IPS DF 6.9 (cell line): ENCODE measurements around the gene COQ7.

Source experiments
- DNase-seq: peaks from one replicate; pipeline ENCODE4 v3.0.0-alpha.2; 2013; ENCODE audit warnings: low read depth, low spot score
- H3K27ac ChIP-seq: one replicate; pipeline ENCODE4 v1.5.1; 2013; ENCODE audit warnings: low read length, control low read depth
- H3K27me3 ChIP-seq: 2 replicates; pipeline ENCODE4 v1.6.1; 2013; ENCODE audit warnings: mild to moderate bottlenecking, low read length; ENCODE audit not compliant: control insufficient read depth, insufficient read depth
- H3K36me3 ChIP-seq: 2 replicates; pipeline ENCODE4 v1.6.1; 2013; ENCODE audit warnings: low read length; ENCODE audit not compliant: control insufficient read depth, insufficient read depth
- H3K4me1 ChIP-seq: 2 replicates; pipeline ENCODE4 v1.6.1; 2013; ENCODE audit warnings: low read length; ENCODE audit not compliant: control insufficient read depth, insufficient read depth
- H3K4me3 ChIP-seq: 2 replicates; pipeline ENCODE4 v1.5.1; 2013; ENCODE audit warnings: mild to moderate bottlenecking, low read length
- H3K9me3 ChIP-seq: 2 replicates; pipeline ENCODE4 v1.6.1; 2013; ENCODE audit warnings: low read length, inconsistent platforms; ENCODE audit not compliant: control insufficient read depth, insufficient read depth
- whole genome bisulfite sequencing: extraction: QIAGEN DNeasy Blood & Tissue Kit; methylation state at CpG from one replicate; pipeline ENCODE4 v1.1.7; 2013; ENCODE audit warnings: mixed read lengths, missing lambda C conversion rate; ENCODE audit not compliant: insufficient read length, insufficient coverage; 5-methylcytosine and 5-hydroxymethylcytosine counted together

The COQ7 gene

DNA sequence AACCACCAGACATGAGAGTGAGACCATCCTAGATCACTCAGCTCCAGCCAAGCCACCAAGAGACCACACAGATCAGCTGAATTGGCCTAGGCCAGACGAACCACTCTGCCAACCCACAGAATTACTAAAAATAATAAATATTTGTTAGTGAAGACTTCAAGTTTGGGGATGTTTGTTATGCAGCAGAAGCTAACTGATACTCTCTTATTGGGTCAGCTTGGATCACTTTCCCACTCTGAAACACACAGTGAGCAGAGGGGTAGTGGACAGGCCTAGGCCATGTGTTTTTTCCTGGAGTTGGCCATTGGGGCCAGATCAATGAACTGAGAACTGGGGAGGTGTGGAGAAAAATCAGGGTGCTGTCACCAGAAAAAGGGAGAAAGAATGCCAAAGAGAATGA lies 30.8 kb downstream of the COQ7 start:
- no peaks in the 10 kb centered on the region; the same call in 1 of the 2 replicates for H3K4me1 ChIP-seq
- no peak for DNase-seq
- H3K27me3 ChIP-seq, result no peaks in the 10 kb centered on the region
- no peaks in the 10 kb centered on the region; the same call in 1 of the 2 replicates for H3K9me3 ChIP-seq
- H3K27ac ChIP-seq, result no peak overlapping the region
- H3K36me3 ChIP-seq, result no peaks in the 10 kb centered on the region
- no CpG with 5 or more reads among the region's 1 CpG for WGBS
- no peak overlapping the region for H3K4me3 ChIP-seq

DNA sequence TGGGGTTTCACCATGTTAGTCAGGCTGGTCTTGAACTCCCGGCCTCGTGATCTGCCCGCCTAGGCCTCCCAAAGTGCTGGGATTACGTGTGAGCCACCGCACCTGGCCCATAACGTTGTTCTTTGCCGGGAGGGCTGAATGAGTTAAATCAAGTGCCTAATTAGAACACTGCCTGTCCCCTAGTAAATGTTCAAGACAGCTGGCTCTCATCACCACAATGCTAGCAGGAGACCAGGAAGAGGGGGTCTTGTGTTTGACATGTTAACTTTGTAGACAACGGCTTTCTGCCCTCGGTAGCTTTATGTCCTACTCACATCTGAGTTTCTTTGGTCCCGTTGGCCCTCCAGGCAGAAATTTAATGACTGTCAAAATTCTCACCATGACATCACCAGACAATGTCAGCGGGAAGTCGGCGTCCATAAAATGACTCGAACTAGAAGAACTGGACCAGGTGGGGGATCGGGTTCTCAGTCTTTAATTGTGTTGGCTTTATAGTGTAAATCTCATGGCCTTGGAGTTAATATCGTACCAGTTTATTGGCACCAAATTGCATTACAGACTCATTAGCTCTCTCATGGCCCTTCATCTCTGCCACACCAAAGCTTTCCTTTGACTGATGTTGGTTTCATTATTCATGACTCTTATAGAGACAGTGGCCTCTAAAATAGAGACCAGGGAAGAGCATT lies 34.9 kb downstream of the COQ7 start:
- Histone ChIP-seq H3K27ac (no peak overlapping the region), H3K27me3 (no peaks in the 10 kb centered on the region), H3K9me3 (no peaks in the 10 kb centered on the region; the same call in 1 of the 2 replicates), H3K36me3 (no peaks in the 10 kb centered on the region), H3K4me3 (no peak overlapping the region), H3K4me1 (no peaks in the 10 kb centered on the region)
- no CpG with 5 or more reads among the region's 16 CpGs for WGBS
- DNase-seq, result no peak

GRCh38 chr16:19104607-19105006 lies 37.2 kb downstream of the COQ7 start:
- WGBS, result no CpG with 5 or more reads among the region's 5 CpGs
- H3K27ac ChIP-seq, result no peak overlapping the region

DNA sequence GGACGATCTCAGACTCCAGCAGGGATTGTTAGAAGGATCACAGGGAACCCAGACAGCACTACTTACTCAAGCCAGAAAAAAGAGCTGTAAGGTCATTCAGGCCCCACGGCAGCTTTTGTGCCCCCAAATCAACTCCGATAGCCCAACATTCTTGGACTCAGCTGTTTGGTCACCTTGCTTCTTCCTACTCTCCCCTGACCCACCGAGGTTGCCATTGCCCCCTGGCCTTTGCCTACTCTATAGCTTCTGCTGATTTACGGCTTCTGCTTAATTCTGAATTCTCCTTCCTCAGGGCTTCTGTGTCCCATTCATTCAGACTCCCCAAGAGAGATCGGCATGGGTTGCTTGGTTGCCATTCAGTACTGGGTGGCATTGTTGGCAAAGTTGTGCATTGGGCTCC lies 37.7 kb downstream of the COQ7 start:
- Histone ChIP-seq H3K4me1 (no peaks in the 10 kb centered on the region), H3K36me3 (no peaks in the 10 kb centered on the region), H3K27ac (no peak overlapping the region), H3K9me3 (no peaks in the 10 kb centered on the region), H3K4me3 (no peak overlapping the region), H3K27me3 (no peaks in the 10 kb centered on the region)
- no CpG with 5 or more reads among the region's 6 CpGs for WGBS
- no peak for DNase-seq

More at GRCh38 chr16:19104607-19105006, 37.2 kb downstream of the COQ7 start:
- H3K36me3 ChIP-seq, result no peaks in the 10 kb centered on the region
- H3K4me1 ChIP-seq, result no peaks in the 10 kb centered on the region
- no peaks in the 10 kb centered on the region for H3K27me3 ChIP-seq
- H3K9me3 ChIP-seq, result no peaks in the 10 kb centered on the region; the same call in 1 of the 2 replicates
- no peak overlapping the region for H3K4me3 ChIP-seq
- no peak for DNase-seq

- Histone ChIP-seq H3K4me1 (no peaks in the 10 kb centered on the region), H3K36me3 (no peaks in the 10 kb centered on the region), H3K27me3 (no peaks in the 10 kb centered on the region), H3K27ac (no peak overlapping the region), H3K9me3 (no peaks in the 10 kb centered on the region), H3K4me3 (no peak overlapping the region)
- no CpG with 5 or more reads among the region's 11 CpGs for WGBS
- no peak for DNase-seq
Measured at GRCh38 chr16:19105891-19106624, 38.6 kb downstream of the COQ7 start.

GRCh38 chr16:19106625-19107020 lies 39.2 kb downstream of the COQ7 start:
- no peaks in the 10 kb centered on the region for H3K9me3 ChIP-seq
- no peak overlapping the region for H3K27ac ChIP-seq
- H3K4me3 ChIP-seq, result no peak overlapping the region
- no peaks in the 10 kb centered on the region for H3K36me3 ChIP-seq
- no peak for DNase-seq
- H3K4me1 ChIP-seq, result no peaks in the 10 kb centered on the region
- WGBS, result no CpG with 5 or more reads among the region's 2 CpGs
- H3K27me3 ChIP-seq, result no peaks in the 10 kb centered on the region

DNA sequence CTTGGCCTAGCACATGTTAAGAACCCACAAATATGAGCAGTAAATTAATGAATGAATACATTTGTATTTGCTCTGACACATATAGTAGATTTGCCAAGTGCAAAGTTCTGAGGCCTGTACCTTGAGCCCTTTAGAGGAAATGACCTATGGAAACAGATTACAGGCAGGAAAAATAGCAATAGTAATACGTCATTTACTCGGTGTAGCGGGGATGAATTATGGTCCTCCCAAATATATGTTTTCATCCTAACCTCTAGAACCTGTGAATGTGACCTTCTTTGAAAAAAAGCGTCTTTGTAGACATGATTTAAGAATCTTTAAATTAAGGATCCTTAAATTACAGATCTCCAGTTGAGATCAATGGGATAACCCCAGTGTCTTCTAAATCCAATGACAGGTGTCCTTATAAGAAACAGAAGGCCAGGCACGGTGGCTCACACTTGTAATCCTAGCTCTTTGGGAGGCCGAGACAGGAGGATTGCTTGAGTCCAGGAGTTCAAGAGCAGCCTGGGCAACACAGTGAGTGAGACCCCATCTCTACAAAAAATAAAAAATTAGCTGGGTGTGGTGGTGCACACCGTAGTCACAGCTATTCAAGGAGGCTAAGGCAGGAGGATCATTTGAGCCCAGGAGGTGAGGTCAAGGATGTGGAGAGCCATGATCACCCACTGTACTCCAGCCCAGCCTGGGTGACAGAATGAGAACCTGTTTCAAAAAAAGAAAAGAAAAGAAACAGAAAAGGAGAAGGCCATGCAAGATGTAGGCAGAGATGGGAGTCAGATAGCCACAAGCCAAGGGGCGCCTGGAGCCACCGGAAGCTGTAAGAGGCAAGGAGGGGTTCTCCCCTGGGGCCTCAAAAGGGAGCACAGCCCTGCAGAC lies 41.2 kb downstream of the COQ7 start:
- no CpG with 5 or more reads among the region's 9 CpGs for WGBS

DNA sequence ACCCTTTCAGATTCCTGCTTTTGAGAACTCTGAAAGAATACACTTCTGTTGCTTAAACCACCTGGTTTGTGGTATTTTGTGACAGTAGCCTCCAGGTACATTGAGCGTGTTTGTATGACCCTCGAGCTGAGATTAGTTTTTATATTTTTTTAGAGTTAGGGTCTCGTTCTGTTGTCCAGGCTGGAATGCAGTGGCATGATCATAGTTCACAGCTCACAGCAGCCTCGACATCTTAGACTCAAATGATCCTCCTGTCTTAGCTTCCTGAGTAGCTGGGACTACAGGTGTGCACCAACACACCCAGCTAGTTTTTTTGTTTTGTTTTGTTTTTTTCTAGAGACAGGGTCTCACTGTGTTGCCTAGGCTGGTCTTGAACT lies 41.9 kb downstream of the COQ7 start:
- Histone ChIP-seq H3K27ac (no peak overlapping the region), H3K4me1 (peaks cover 2% of the 10 kb centered on the region; the same call in 1 of the 2 replicates), H3K36me3 (no peaks in the 10 kb centered on the region)

More for the DNA sequence above, 41.2 kb downstream of the COQ7 start:
- no peak overlapping the region for H3K4me3 ChIP-seq
- H3K9me3 ChIP-seq, result no peaks in the 10 kb centered on the region
- no peak for DNase-seq
- peaks cover 2% of the 10 kb centered on the region; the same call in 1 of the 2 replicates for H3K4me1 ChIP-seq
- H3K27me3 ChIP-seq, result no peaks in the 10 kb centered on the region; the same call in 1 of the 2 replicates
- H3K36me3 ChIP-seq, result no peaks in the 10 kb centered on the region
- H3K27ac ChIP-seq, result no peak overlapping the region

GRCh38 chr16:19110537-19111360 lies 43.3 kb downstream of the COQ7 start:
- H3K9me3 ChIP-seq, result no peaks in the 10 kb centered on the region
- H3K27me3 ChIP-seq, result peaks cover 3% of the 10 kb centered on the region; the same call in 1 of the 2 replicates
- H3K36me3 ChIP-seq, result no peaks in the 10 kb centered on the region
- no CpG with 5 or more reads among the region's 4 CpGs for WGBS
- peaks cover 2% of the 10 kb centered on the region for H3K4me1 ChIP-seq
- DNase-seq, result no peak
- no peak overlapping the region for H3K27ac ChIP-seq
- no peak overlapping the region for H3K4me3 ChIP-seq

More for the DNA sequence above, 41.9 kb downstream of the COQ7 start:
- no peaks in the 10 kb centered on the region; the same call in 1 of the 2 replicates for H3K27me3 ChIP-seq
- no peak for DNase-seq
- no CpG with 5 or more reads among the region's 4 CpGs for WGBS
- no peak overlapping the region for H3K4me3 ChIP-seq
- no peaks in the 10 kb centered on the region for H3K9me3 ChIP-seq
